ENCODE measurements around the gene SVIL.

The SVIL gene

GRCh38 chr10:29414501-29414900 is 220.3 kb downstream of the SVIL start:
- peaks cover 4% of the 10 kb centered on the region for H3K36me3 Mint-ChIP-seq (ENCODE audit: low read depth)
- DNase-seq, result no peak
- no peaks in the 10 kb centered on the region for H3K4me1 Mint-ChIP-seq
- H3K4me3 Mint-ChIP-seq, result no peak overlapping the region
- H3K27me3 Mint-ChIP-seq (ENCODE audit: low read depth, poor library complexity), result peaks cover 6% of the 10 kb centered on the region
- H3K27ac Mint-ChIP-seq, result no peak overlapping the region
- peaks cover 6% of the 10 kb centered on the region for H3K9me3 Mint-ChIP-seq
- no peak for TF ChIP-seq CTCF (IDR thresholded peaks at IDR 0.05)

- Mint-ChIP-seq H3K4me1 (no peaks in the 10 kb centered on the region), H3K9me3 (peaks cover 26% of the 10 kb centered on the region), H3K27ac (no peak overlapping the region), H3K27me3 (ENCODE audit: low read depth, poor library complexity) (no peaks in the 10 kb centered on the region), H3K4me3 (no peak overlapping the region), H3K36me3 (ENCODE audit: low read depth) (peaks cover 4% of the 10 kb centered on the region)
- TF ChIP-seq CTCF (IDR thresholded peaks at IDR 0.05), result no peak
- no peak for DNase-seq
Measured at GRCh38 chr10:29412485-29412884, 222.3 kb downstream of the SVIL start.

- Mint-ChIP-seq H3K9me3 (peaks cover 32% of the 10 kb centered on the region), H3K27me3 (ENCODE audit: low read depth, poor library complexity) (no peaks in the 10 kb centered on the region), H3K4me1 (no peaks in the 10 kb centered on the region), H3K36me3 (ENCODE audit: low read depth) (peaks cover 4% of the 10 kb centered on the region), H3K4me3 (no peak overlapping the region), H3K27ac (no peak overlapping the region)
- DNase-seq, result no peak
- no peak for TF ChIP-seq CTCF (IDR thresholded peaks at IDR 0.05)
Measured at GRCh38 chr10:29411666-29412315, 223.0 kb downstream of the SVIL start.

- peaks cover 4% of the 10 kb centered on the region for H3K36me3 Mint-ChIP-seq (ENCODE audit: low read depth)
- no peak for DNase-seq
- no peaks in the 10 kb centered on the region for H3K4me1 Mint-ChIP-seq
- H3K9me3 Mint-ChIP-seq, result peaks cover 45% of the 10 kb centered on the region
- no peak overlapping the region for H3K27ac Mint-ChIP-seq
- TF ChIP-seq CTCF (IDR thresholded peaks at IDR 0.05), result no peak
- no peak overlapping the region for H3K4me3 Mint-ChIP-seq
- H3K27me3 Mint-ChIP-seq (ENCODE audit: low read depth, poor library complexity), result no peaks in the 10 kb centered on the region
Measured at GRCh38 chr10:29409241-29410054, 225.3 kb downstream of the SVIL start.

GRCh38 chr10:29408847-29409240 is 225.9 kb downstream of the SVIL start:
- peaks cover 4% of the 10 kb centered on the region for H3K36me3 Mint-ChIP-seq (ENCODE audit: low read depth)
- no peak overlapping the region for H3K27ac Mint-ChIP-seq
- no peak for TF ChIP-seq CTCF (IDR thresholded peaks at IDR 0.05)

More at GRCh38 chr10:29408847-29409240, 225.9 kb downstream of the SVIL start:
- H3K4me1 Mint-ChIP-seq, result no peaks in the 10 kb centered on the region
- H3K27me3 Mint-ChIP-seq (ENCODE audit: low read depth, poor library complexity), result no peaks in the 10 kb centered on the region
- H3K4me3 Mint-ChIP-seq, result no peak overlapping the region
- H3K9me3 Mint-ChIP-seq, result peaks cover 45% of the 10 kb centered on the region
- DNase-seq, result no peak

Data from nephron progenitor cell (in vitro differentiated cells).